GM12878 (cell line): ENCODE results near the gene LRRTM3. TPM values are rescaled to one million over a fixed set of nuclear protein-coding genes. Genes with fewer than 3 reads are reported as not detected.

ENCODE experiments used
- ATAC-seq: fragments of 200-7000 bp; cut with Tn5 transposase; 3 replicates; pipeline ENCODE4 v1.9.1; 2020; ENCODE audit warnings: mild to moderate bottlenecking, moderate library complexity
- BruUV-seq: library from RNA; stranded (reverse); fragments of 400-500 nt; replicated peaks from 2 replicates; lab custom pipeline; 2021; lab: Mats Ljungman, UMichigan
- CTCF ChIA-PET: fragments of 300-600 bp; sonication (Branson Sonifier 250); formaldehyde crosslinking; extraction: SDS; loops from one replicate; lab custom pipeline; 2021; ENCODE audit warnings: inconsistent platforms; lab: Yijun Ruan, JAX
- POLR2A ChIA-PET: fragments of 350-600 bp; formaldehyde crosslinking; extraction: SDS; loops from one replicate; lab custom pipeline; 2021; ENCODE audit warnings: inconsistent platforms; lab: Charles Lee
- RAD21 ChIA-PET: fragments of 300-600 bp; sonication (Branson Sonifier 250); formaldehyde crosslinking; loops from one replicate; lab custom pipeline; 2023; ENCODE audit warnings: antibody characterized with exemption; ENCODE audit not compliant: unreplicated experiment; lab: Charles Lee
- SMC1A ChIA-PET: fragments of 300-600 bp; sonication (Branson Sonifier 250); formaldehyde crosslinking; loops from one replicate; lab custom pipeline; 2023; ENCODE audit not compliant: unreplicated experiment, uncharacterized antibody; lab: Charles Lee
- DNase-seq: peaks from one replicate; pipeline ENCODE4 v3.0.0-alpha.2; 2011; ENCODE audit warnings: low read depth, low spot score
- FAIRE-seq: peaks from 3 replicates; lab custom pipeline; 2011; peaks lifted over from hg19 to GRCh38; lab: Jason Lieb, UNC
- H2AFZ ChIP-seq: 2 replicates; pipeline ENCODE4 v1.6.0; 2011; ENCODE audit warnings: low read depth, low read length, control low read depth; ENCODE audit not compliant: control insufficient read depth
- H3K27ac ChIP-seq: 2 replicates; pipeline ENCODE4 v1.5.1; 2011; ENCODE audit warnings: control low read depth; ENCODE audit not compliant: control insufficient read depth, insufficient read depth
- H3K27me3 ChIP-seq, 2 experiments: replicated peaks in 1 of 2; 2 replicates each; pipeline versions ENCODE4 v1.6.0 to v1.6.1; 2011; ENCODE audit warnings: low read length in 1 of 2; ENCODE audit not compliant: control insufficient read depth in 2 of 2, insufficient read depth in 2 of 2
- H3K36me3 ChIP-seq, 2 experiments: 2 replicates each; pipeline ENCODE4 v1.5.1; 2011; ENCODE audit warnings: low read length in 1 of 2; ENCODE audit not compliant: control insufficient read depth in 2 of 2, insufficient read depth in 2 of 2
- H3K4me1 ChIP-seq: 2 replicates; pipeline ENCODE4 v1.6.1; 2011; ENCODE audit warnings: mild to moderate bottlenecking, low read length, moderate library complexity, mixed read lengths; ENCODE audit not compliant: control insufficient read depth, insufficient read depth
- H3K4me2 ChIP-seq: 2 replicates; pipeline ENCODE4 v1.6.0; 2011; ENCODE audit warnings: control low read depth; ENCODE audit not compliant: control insufficient read depth, insufficient read depth
- H3K4me3 ChIP-seq: fragments of 200-600 bp; sonication (generic); 2 replicates; pipeline ENCODE4 v1.5.1; 2016
- H3K79me2 ChIP-seq: 2 replicates; pipeline ENCODE4 v1.6.0; 2011; ENCODE audit warnings: low read length; ENCODE audit not compliant: control insufficient read depth, insufficient read depth
- H3K9ac ChIP-seq: 2 replicates; pipeline ENCODE4 v1.8.0; 2011; ENCODE audit warnings: low read length, control low read depth, mixed read lengths; ENCODE audit not compliant: control insufficient read depth, insufficient read depth
- H3K9me3 ChIP-seq: replicated peaks from 3 replicates; pipeline ENCODE4 v1.5.1; 2011; ENCODE audit warnings: mild to moderate bottlenecking, low read length; ENCODE audit not compliant: control insufficient read depth, insufficient read depth
- H4K20me1 ChIP-seq: 2 replicates; pipeline ENCODE4 v1.6.0; 2011; ENCODE audit not compliant: control insufficient read depth, insufficient read depth
- FOS ChIP-seq: IDR thresholded peaks from 3 replicates; pipeline ENCODE4 v1.6.1; 2011; ENCODE audit warnings: borderline replicate concordance; ENCODE audit not compliant: insufficient read length; ENCODE audit errors: extremely low read depth
- KAT2A ChIP-seq: conservative IDR thresholded peaks from 2 replicates; pipeline ENCODE4 v1.6.1; 2011; ENCODE audit warnings: low read depth, low read length; ENCODE audit not compliant: control insufficient read depth
- MTA2 ChIP-seq: fragments of 450-650 bp; IDR thresholded peaks from 2 replicates; pipeline ENCODE4 v1.6.1; 2016; ENCODE audit warnings: low read depth, mild to moderate bottlenecking, moderate library complexity
- MXI1 ChIP-seq: fragments of 150-350 bp; IDR thresholded peaks from 2 replicates; pipeline ENCODE4 v1.6.1; 2011; ENCODE audit warnings: low read depth, mild to moderate bottlenecking, inconsistent platforms, low read length, improper control_type of control experiment
- POLR2A ChIP-seq: IDR thresholded peaks from 2 replicates; pipeline ENCODE4 v1.6.1; 2011; ENCODE audit warnings: low read depth, mild to moderate bottlenecking, low read length
- RB1 ChIP-seq: fragments of 450-650 bp; formaldehyde crosslinking; IDR thresholded peaks from 2 replicates; pipeline ENCODE4 v1.6.1; 2017; ENCODE audit warnings: mild to moderate bottlenecking, borderline replicate concordance
- SIN3A ChIP-seq: IDR thresholded peaks from 2 replicates; pipeline ENCODE4 v1.6.1; 2012; ENCODE audit warnings: low read depth, low read length, improper control_type of control experiment
- ZNF384 ChIP-seq: IDR thresholded peaks from 2 replicates; pipeline ENCODE4 v1.6.1; 2012; ENCODE audit warnings: low read depth, mild to moderate bottlenecking, low read length, improper control_type of control experiment, borderline replicate concordance
- WGBS: methylation state at CpG from one replicate; pipeline ENCODE4 v1.1.6; 2016; ENCODE audit warnings: low lambda C conversion rate; ENCODE audit not compliant: insufficient replicate concordance, insufficient coverage; ENCODE audit errors: missing lambda C conversion rate; 5-methylcytosine and 5-hydroxymethylcytosine counted together
- in situ Hi-C: fragments of 300-500 bp; cut with MboI; formaldehyde crosslinking; loops from 9 replicates; pipeline ENCODE4 v1.14.3; 2018; ENCODE audit warnings: mixed read lengths
- intact Hi-C: fragments of 100-400 bp; cut with micrococcal nuclease; formaldehyde crosslinking; loops from one replicate; pipeline ENCODE4 v1.14.2; 2022; ENCODE audit not compliant: unreplicated experiment
- polyA plus RNA-seq, 11 experiments: library from polyadenylated mRNA; depleted of rRNA in 4 of 11; unstranded in 6 of 11; stranded (reverse) in 5 of 11; fragments of >200 nt; fragmentation: Nextera tagmentation in 4 of 11; fragmentation: Illumina TruSeq in 1 of 11; extraction: Ambion mirVana in 4 of 11; extraction: Trizol in 1 of 11; gene quantifications; 1 replicate in 1 of 11; 2 replicates in 10 of 11; pipeline versions ENCODE4 v1.2.1 to v1.2.3, GENCODE V29; 2011 to 2016; ENCODE audit warnings: inconsistent platforms in 2 of 11, missing spikeins in 2 of 11, low read depth in 1 of 11
- total RNA-seq, 4 experiments: library from RNA; depleted of rRNA in 3 of 4; stranded (reverse); fragments of >200 nt in 3 of 4; fragmentation: Illumina TruSeq in 1 of 4; extraction: Trizol in 1 of 4; gene quantifications; 2 replicates each; pipeline versions ENCODE4 v1.2.1 to v1.2.3, GENCODE V29; 2013 to 2021
- TF ChIP-seq, protein P1 (sequence below): fragments of 450-650 bp; IDR thresholded peaks from 2 replicates; pipeline ENCODE4 v1.6.1; 2017; ENCODE audit warnings: mild to moderate bottlenecking, moderate library complexity
- TF ChIP-seq, protein P2 (sequence below): fragments of 450-650 bp; IDR thresholded peaks from 2 replicates; pipeline ENCODE4 v1.6.1; 2017; ENCODE audit warnings: mild to moderate bottlenecking, low read depth, inconsistent platforms; ENCODE audit not compliant: poor library complexity, severe bottlenecking

Gene LRRTM3
- total and polyA plus RNA-seq, 10 of the 15 experiments (the other 5 are each of a cell fraction or from before 2014, with no cell fraction given), result not detected

DNA sequence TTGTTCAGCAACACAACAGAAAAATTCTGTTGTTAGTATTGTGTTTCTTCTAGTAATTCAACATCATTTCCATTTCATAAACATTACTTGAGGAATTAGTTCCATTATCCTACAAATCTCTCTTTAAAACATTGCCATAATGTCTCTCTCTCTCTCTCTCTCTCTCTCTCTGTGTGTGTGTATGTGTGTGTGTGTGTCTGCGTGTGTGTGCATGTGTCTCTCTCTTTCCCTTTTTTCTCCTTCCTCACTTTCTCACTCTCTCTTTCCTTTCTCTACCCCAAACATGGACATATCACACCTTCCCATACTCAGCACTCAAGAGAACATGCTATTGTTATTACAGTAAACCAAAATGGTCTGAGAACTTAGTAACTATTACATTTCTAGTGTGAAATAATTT lies 16.6 kb downstream of the LRRTM3 start:
- ChIA-PET CTCF (no interaction called here), RAD21 (interaction anchor here (0.9 kb wide), 1 partner anchor 9 kb away, joined by 3 read pairs; no protein-coding TSS in a partner anchor), SMC1A (no interaction called here), POLR2A (no interaction called here)
- no peak overlapping the region for H3K4me2 ChIP-seq
- no peak overlapping the region for H2AFZ ChIP-seq
- no peaks in the 10 kb centered on the region for H4K20me1 ChIP-seq
- DNase-seq (no peak), ATAC-seq (no peak), FAIRE-seq (no peak)
- TF ChIP-seq SIN3A, result no peak
- TF ChIP-seq, protein P1, sequence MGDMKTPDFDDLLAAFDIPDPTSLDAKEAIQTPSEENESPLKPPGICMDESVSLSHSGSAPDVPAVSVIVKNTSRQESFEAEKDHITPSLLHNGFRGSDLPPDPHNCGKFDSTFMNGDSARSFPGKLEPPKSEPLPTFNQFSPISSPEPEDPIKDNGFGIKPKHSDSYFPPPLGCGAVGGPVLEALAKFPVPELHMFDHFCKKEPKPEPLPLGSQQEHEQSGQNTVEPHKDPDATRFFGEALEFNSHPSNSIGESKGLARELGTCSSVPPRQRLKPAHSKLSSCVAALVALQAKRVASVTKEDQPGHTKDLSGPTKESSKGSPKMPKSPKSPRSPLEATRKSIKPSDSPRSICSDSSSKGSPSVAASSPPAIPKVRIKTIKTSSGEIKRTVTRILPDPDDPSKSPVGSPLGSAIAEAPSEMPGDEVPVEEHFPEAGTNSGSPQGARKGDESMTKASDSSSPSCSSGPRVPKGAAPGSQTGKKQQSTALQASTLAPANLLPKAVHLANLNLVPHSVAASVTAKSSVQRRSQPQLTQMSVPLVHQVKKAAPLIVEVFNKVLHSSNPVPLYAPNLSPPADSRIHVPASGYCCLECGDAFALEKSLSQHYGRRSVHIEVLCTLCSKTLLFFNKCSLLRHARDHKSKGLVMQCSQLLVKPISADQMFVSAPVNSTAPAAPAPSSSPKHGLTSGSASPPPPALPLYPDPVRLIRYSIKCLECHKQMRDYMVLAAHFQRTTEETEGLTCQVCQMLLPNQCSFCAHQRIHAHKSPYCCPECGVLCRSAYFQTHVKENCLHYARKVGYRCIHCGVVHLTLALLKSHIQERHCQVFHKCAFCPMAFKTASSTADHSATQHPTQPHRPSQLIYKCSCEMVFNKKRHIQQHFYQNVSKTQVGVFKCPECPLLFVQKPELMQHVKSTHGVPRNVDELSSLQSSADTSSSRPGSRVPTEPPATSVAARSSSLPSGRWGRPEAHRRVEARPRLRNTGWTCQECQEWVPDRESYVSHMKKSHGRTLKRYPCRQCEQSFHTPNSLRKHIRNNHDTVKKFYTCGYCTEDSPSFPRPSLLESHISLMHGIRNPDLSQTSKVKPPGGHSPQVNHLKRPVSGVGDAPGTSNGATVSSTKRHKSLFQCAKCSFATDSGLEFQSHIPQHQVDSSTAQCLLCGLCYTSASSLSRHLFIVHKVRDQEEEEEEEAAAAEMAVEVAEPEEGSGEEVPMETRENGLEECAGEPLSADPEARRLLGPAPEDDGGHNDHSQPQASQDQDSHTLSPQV, result no peak
- TF ChIP-seq MXI1, result no peak
- no peak for TF ChIP-seq RB1
- no peak for TF ChIP-seq POLR2A
- no peak for TF ChIP-seq KAT2A
- no peak for TF ChIP-seq ZNF384
- no peak for TF ChIP-seq MTA2
- no peak for TF ChIP-seq FOS
- TF ChIP-seq, protein P2, sequence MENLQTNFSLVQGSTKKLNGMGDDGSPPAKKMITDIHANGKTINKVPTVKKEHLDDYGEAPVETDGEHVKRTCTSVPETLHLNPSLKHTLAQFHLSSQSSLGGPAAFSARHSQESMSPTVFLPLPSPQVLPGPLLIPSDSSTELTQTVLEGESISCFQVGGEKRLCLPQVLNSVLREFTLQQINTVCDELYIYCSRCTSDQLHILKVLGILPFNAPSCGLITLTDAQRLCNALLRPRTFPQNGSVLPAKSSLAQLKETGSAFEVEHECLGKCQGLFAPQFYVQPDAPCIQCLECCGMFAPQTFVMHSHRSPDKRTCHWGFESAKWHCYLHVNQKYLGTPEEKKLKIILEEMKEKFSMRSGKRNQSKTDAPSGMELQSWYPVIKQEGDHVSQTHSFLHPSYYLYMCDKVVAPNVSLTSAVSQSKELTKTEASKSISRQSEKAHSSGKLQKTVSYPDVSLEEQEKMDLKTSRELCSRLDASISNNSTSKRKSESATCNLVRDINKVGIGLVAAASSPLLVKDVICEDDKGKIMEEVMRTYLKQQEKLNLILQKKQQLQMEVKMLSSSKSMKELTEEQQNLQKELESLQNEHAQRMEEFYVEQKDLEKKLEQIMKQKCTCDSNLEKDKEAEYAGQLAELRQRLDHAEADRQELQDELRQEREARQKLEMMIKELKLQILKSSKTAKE, result no peak
- no peaks in the 10 kb centered on the region for H3K79me2 ChIP-seq
- no TSS peak for BruUV-seq
- H3K4me3 ChIP-seq, result no peak overlapping the region
- H3K9me3 ChIP-seq, result no peaks in the 10 kb centered on the region
- no peak overlapping the region for H3K9ac ChIP-seq
- 0% methylated on average over 1 of the region's 1 CpG for WGBS
- no peaks in the 10 kb centered on the region for H3K36me3 ChIP-seq
- H3K27ac ChIP-seq, result no peak overlapping the region
- in situ Hi-C loops (no loop called here), intact Hi-C loops (no loop called here)
- H3K4me1 ChIP-seq, result no peaks in the 10 kb centered on the region
- H3K27me3 ChIP-seq, result no peaks in the 10 kb centered on the region
